Stimulated activated effector memory CD8-positive, alpha-beta T cell treated with anti-CD3 and anti-CD28 coated beads, Interleukin-12 subunit alpha, Interleukin-12 subunit beta, amount 100 ng/mL, for 72 hours (primary cell): ENCODE measurements around the gene SLC7A11.

ENCODE experiments used
- ATAC-seq: fragments of 150-1000 bp; cut with Tn5 transposase; 2 replicates; pipeline ENCODE4 v1.10.0; 2021
- DNase-seq, 2 donors: peaks; one replicate each; pipeline ENCODE4 v3.0.0; 2021 to 2022; ENCODE audit warnings: low spot score in 2 of 2
- H3K27ac Mint-ChIP-seq: one replicate; pipeline ENCODE4 v1.8.0; 2022; ENCODE audit warnings: mild to moderate bottlenecking, mixed read lengths
- H3K36me3 Mint-ChIP-seq: one replicate; pipeline ENCODE4 v1.8.0; 2022; ENCODE audit warnings: mild to moderate bottlenecking, mixed read lengths
- H3K4me1 Mint-ChIP-seq: one replicate; pipeline ENCODE4 v1.8.0; 2022; ENCODE audit warnings: mixed read lengths
- H3K4me3 Mint-ChIP-seq: one replicate; pipeline ENCODE4 v1.8.0; 2022; ENCODE audit warnings: mild to moderate bottlenecking, mixed read lengths
- H3K9me3 Mint-ChIP-seq: one replicate; pipeline ENCODE4 v1.8.0; 2022; ENCODE audit warnings: mixed read lengths

Gene SLC7A11

GRCh38 chr4:138174981-138175794, 67.0 kb downstream of the SLC7A11 start:
- Mint-ChIP-seq H3K36me3 (no peaks in the 10 kb centered on the region), H3K27ac (no peak overlapping the region), H3K4me3 (no peak overlapping the region), H3K4me1 (no peaks in the 10 kb centered on the region), H3K9me3 (peaks cover 13% of the 10 kb centered on the region)
- DNase-seq = no peak
- no peak for ATAC-seq

- DNase-seq = no peak
- Mint-ChIP-seq H3K4me1 (no peaks in the 10 kb centered on the region), H3K4me3 (no peak overlapping the region), H3K36me3 (no peaks in the 10 kb centered on the region), H3K9me3 (peaks cover 8% of the 10 kb centered on the region), H3K27ac (no peak overlapping the region)
- ATAC-seq = no peak
These were observed 77.9 kb downstream of the SLC7A11 start for GRCh38 chr4:138164208-138164607.

GRCh38 chr4:138163171-138163570, 79.0 kb downstream of the SLC7A11 start:
- ATAC-seq (no peak), DNase-seq (no peak)
- H3K4me1 Mint-ChIP-seq = no peaks in the 10 kb centered on the region
- H3K9me3 Mint-ChIP-seq = peaks cover 6% of the 10 kb centered on the region
- no peaks in the 10 kb centered on the region for H3K36me3 Mint-ChIP-seq
- no peak overlapping the region for H3K4me3 Mint-ChIP-seq
- no peak overlapping the region for H3K27ac Mint-ChIP-seq

GRCh38 chr4:138162259-138162658, 79.9 kb downstream of the SLC7A11 start:
- DNase-seq (no peak), ATAC-seq (no peak)
- no peak overlapping the region for H3K4me3 Mint-ChIP-seq
- peaks cover 6% of the 10 kb centered on the region for H3K9me3 Mint-ChIP-seq
- no peaks in the 10 kb centered on the region for H3K36me3 Mint-ChIP-seq
- no peak overlapping the region for H3K27ac Mint-ChIP-seq
- no peaks in the 10 kb centered on the region for H3K4me1 Mint-ChIP-seq

- ATAC-seq (no peak), DNase-seq (no peak)
- Mint-ChIP-seq H3K9me3 (peaks cover 6% of the 10 kb centered on the region), H3K27ac (no peak overlapping the region), H3K36me3 (no peaks in the 10 kb centered on the region), H3K4me1 (no peaks in the 10 kb centered on the region), H3K4me3 (no peak overlapping the region)
These were observed 80.8 kb downstream of the SLC7A11 start for GRCh38 chr4:138161351-138161750.

- H3K27ac Mint-ChIP-seq = no peak overlapping the region
- ATAC-seq = no peak
These were observed 83.3 kb downstream of the SLC7A11 start for GRCh38 chr4:138158746-138159297.

GRCh38 chr4:138140879-138141278, 101.3 kb downstream of the SLC7A11 start:
- no peak overlapping the region for H3K4me3 Mint-ChIP-seq
- H3K27ac Mint-ChIP-seq = no peak overlapping the region
- ATAC-seq = no peak
- no peaks in the 10 kb centered on the region for H3K4me1 Mint-ChIP-seq
- no peaks in the 10 kb centered on the region for H3K36me3 Mint-ChIP-seq
- no peak for DNase-seq
- H3K9me3 Mint-ChIP-seq = peaks cover 5% of the 10 kb centered on the region

More at GRCh38 chr4:138158746-138159297, 83.3 kb downstream of the SLC7A11 start:
- no peak for DNase-seq
- no peaks in the 10 kb centered on the region for H3K36me3 Mint-ChIP-seq
- peaks cover 6% of the 10 kb centered on the region for H3K9me3 Mint-ChIP-seq
- H3K4me3 Mint-ChIP-seq = no peak overlapping the region
- H3K4me1 Mint-ChIP-seq = no peaks in the 10 kb centered on the region

- Mint-ChIP-seq H3K36me3 (no peaks in the 10 kb centered on the region), H3K4me3 (no peak overlapping the region)
- no peak for ATAC-seq
These were observed 103.4 kb downstream of the SLC7A11 start for GRCh38 chr4:138138774-138139173.

GRCh38 chr4:138135610-138136009, 106.5 kb downstream of the SLC7A11 start:
- H3K4me3 Mint-ChIP-seq = no peak overlapping the region
- no peak for DNase-seq
- H3K9me3 Mint-ChIP-seq = peaks cover 10% of the 10 kb centered on the region
- ATAC-seq = no peak
- H3K27ac Mint-ChIP-seq = no peak overlapping the region
- no peaks in the 10 kb centered on the region for H3K4me1 Mint-ChIP-seq
- H3K36me3 Mint-ChIP-seq = no peaks in the 10 kb centered on the region

More at GRCh38 chr4:138138774-138139173, 103.4 kb downstream of the SLC7A11 start:
- H3K9me3 Mint-ChIP-seq = peaks cover 5% of the 10 kb centered on the region
- no peak overlapping the region for H3K27ac Mint-ChIP-seq
- DNase-seq = no peak
- no peaks in the 10 kb centered on the region for H3K4me1 Mint-ChIP-seq

GRCh38 chr4:138118270-138118669, 123.9 kb downstream of the SLC7A11 start:
- Mint-ChIP-seq H3K27ac (no peak overlapping the region), H3K4me3 (no peak overlapping the region), H3K4me1 (no peaks in the 10 kb centered on the region), H3K9me3 (peaks cover 5% of the 10 kb centered on the region), H3K36me3 (no peaks in the 10 kb centered on the region)
- DNase-seq (no peak), ATAC-seq (no peak)

GRCh38 chr4:138115053-138115452, 127.1 kb downstream of the SLC7A11 start:
- H3K4me3 Mint-ChIP-seq = no peak overlapping the region
- H3K27ac Mint-ChIP-seq = no peak overlapping the region
- H3K36me3 Mint-ChIP-seq = no peaks in the 10 kb centered on the region

GRCh38 chr4:138114434-138114833, 127.7 kb downstream of the SLC7A11 start:
- Mint-ChIP-seq H3K27ac (no peak overlapping the region), H3K9me3 (no peaks in the 10 kb centered on the region), H3K4me3 (no peak overlapping the region), H3K36me3 (no peaks in the 10 kb centered on the region), H3K4me1 (no peaks in the 10 kb centered on the region)
- ATAC-seq = no peak
- DNase-seq = no peak

More at GRCh38 chr4:138115053-138115452, 127.1 kb downstream of the SLC7A11 start:
- no peak for DNase-seq
- Mint-ChIP-seq H3K9me3 (no peaks in the 10 kb centered on the region), H3K4me1 (no peaks in the 10 kb centered on the region)
- no peak for ATAC-seq
